Right lobe of liver (tissue), 4 donors: ENCODE data around the gene FAM156A.

Experiments
- CTCF ChIP-seq, 4 donors: fragments of 200-600 bp in 3 of 4; fragments of 450-650 bp in 1 of 4; IDR thresholded peaks; one replicate each; pipeline versions ENCODE4 v1.5.1 to v1.8.0; 2016 to 2022; ENCODE audit warnings: antibody characterized with exemption in 4 of 4, mild to moderate bottlenecking in 2 of 4
- POLR2A ChIP-seq: fragments of 450-650 bp; IDR thresholded peaks from one replicate; pipeline ENCODE4 v1.6.1; 2017; ENCODE audit warnings: antibody characterized with exemption, mild to moderate bottlenecking
- donor health status: DM: no; HTN: no; CAD: no.
- donor health status: DM: no; HTN: no; CAD: no.
- donor health status: DM: no; HTN: yes; CAD: no.

DNA sequence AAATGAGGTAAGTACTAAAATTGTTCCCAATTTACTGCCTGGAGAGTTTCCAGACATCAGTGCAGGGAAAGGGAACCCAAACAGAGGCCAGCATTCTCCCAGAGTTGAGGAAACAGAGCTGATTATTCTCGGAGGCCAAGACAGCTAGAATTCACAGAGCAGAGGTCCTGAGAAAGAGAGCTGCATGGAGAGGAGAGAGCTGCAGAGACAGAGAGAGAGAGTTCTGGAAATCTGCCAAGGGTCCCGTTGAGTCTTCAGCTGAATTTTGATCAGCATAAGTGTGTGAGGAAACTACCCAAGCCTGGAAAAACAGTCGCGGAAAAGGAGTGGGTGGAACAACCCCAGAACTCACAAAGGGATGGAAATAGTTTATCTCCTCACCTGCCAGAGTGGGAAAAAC lies 46.5 kb upstream of the FAM156A start:
- TF ChIP-seq CTCF (IDR thresholded peaks at IDR 0.05) (no peak), POLR2A (no peak)
